ENCODE measurements around the gene IFIT3. TPM values are rescaled to one million over a fixed set of nuclear protein-coding genes. Genes with fewer than 3 reads are reported as not detected.

The IFIT3 gene
- total and polyA plus RNA-seq, 9 donors = 6.5 to 13.3 (median 9.7) TPM

GRCh38 chr10:89384474-89385340 is 56.9 kb downstream of the IFIT3 start:
- H3K9me3 ChIP-seq (replicated peaks; ENCODE audit: control insufficient read depth, low read depth, low read length) = no peaks in the 10 kb centered on the region
- DNase-seq = peak; percentile 64
- H3K27me3 ChIP-seq (ENCODE audit: control insufficient read depth, insufficient read depth, low read length) = no peaks in the 10 kb centered on the region
- H3K4me3 ChIP-seq (ENCODE audit: low read length) = no peak overlapping the region
- WGBS (ENCODE audit: insufficient coverage) = no CpG with 5 or more reads among the region's 4 CpGs
- H3K36me3 ChIP-seq (ENCODE audit: control insufficient read depth, insufficient read depth, low read length) = no peaks in the 10 kb centered on the region
- no peak overlapping the region for H3K27ac ChIP-seq (ENCODE audit: low read length)
- H3K4me1 ChIP-seq (ENCODE audit: control insufficient read depth, insufficient read depth, low read length) = no peaks in the 10 kb centered on the region

- DNase-seq = peak; percentile 87
- no peaks in the 10 kb centered on the region for H3K36me3 ChIP-seq (ENCODE audit: control insufficient read depth, insufficient read depth, low read length)
- no peaks in the 10 kb centered on the region for H3K27me3 ChIP-seq (ENCODE audit: control insufficient read depth, insufficient read depth, low read length)
- H3K27ac ChIP-seq (ENCODE audit: low read length) = peak overlapping the region; percentile 43
- H3K4me3 ChIP-seq (ENCODE audit: low read length) = no peak overlapping the region
- WGBS (ENCODE audit: insufficient coverage) = no CpG with 5 or more reads among the region's 2 CpGs
- H3K9me3 ChIP-seq (replicated peaks; ENCODE audit: control insufficient read depth, low read depth, low read length) = no peaks in the 10 kb centered on the region
- peaks cover 17% of the 10 kb centered on the region for H3K4me1 ChIP-seq (ENCODE audit: control insufficient read depth, insufficient read depth, low read length)
These were observed 61.0 kb downstream of the IFIT3 start for GRCh38 chr10:89388806-89389205.

GRCh38 chr10:89389254-89389653 is 61.5 kb downstream of the IFIT3 start:
- Histone ChIP-seq H3K9me3 (replicated peaks; ENCODE audit: control insufficient read depth, low read depth, low read length) (no peaks in the 10 kb centered on the region), H3K36me3 (ENCODE audit: control insufficient read depth, insufficient read depth, low read length) (no peaks in the 10 kb centered on the region), H3K27ac (ENCODE audit: low read length) (no peak overlapping the region), H3K4me1 (ENCODE audit: control insufficient read depth, insufficient read depth, low read length) (peaks cover 17% of the 10 kb centered on the region), H3K27me3 (ENCODE audit: control insufficient read depth, insufficient read depth, low read length) (no peaks in the 10 kb centered on the region), H3K4me3 (ENCODE audit: low read length) (no peak overlapping the region)
- WGBS (ENCODE audit: insufficient coverage) = no CpG with 5 or more reads among the region's 1 CpG
- peak; percentile 80 for DNase-seq

Other genes starting within 250 kb of the IFIT3 start
- gene CH25H, start 120.7 kb upstream of the IFIT3 start, total RNA-seq = 0.22 TPM
- 1 to 10 TPM in 1 of 8 donors, under 1 TPM in 7; 0.33 to 2.8 (median 0.46) TPM for gene CH25H, start 120.7 kb upstream of the IFIT3 start, polyA plus RNA-seq (ENCODE audit: insufficient read depth in 1 of 8, insufficient read length in 8 of 8, low replicate concordance in 1 of 8)
- 30.1 TPM for gene LIPA, start 76.2 kb upstream of the IFIT3 start, total RNA-seq
- gene LIPA, start 76.2 kb upstream of the IFIT3 start, polyA plus RNA-seq (ENCODE audit: insufficient read depth in 1 of 8, insufficient read length in 8 of 8, low replicate concordance in 1 of 8) = 10 to 100 TPM; 26.8 to 51.3 (median 38.4) TPM
- 6.4 TPM for gene IFIT2, start 26.0 kb upstream of the IFIT3 start, total RNA-seq
- 1 to 10 TPM; 5.0 to 9.6 (median 7.5) TPM for gene IFIT2, start 26.0 kb upstream of the IFIT3 start, polyA plus RNA-seq (ENCODE audit: insufficient read depth in 1 of 8, insufficient read length in 8 of 8, low replicate concordance in 1 of 8)
- gene IFIT1B, start 50.1 kb downstream of the IFIT3 start, total RNA-seq = 1.1 TPM
- gene IFIT1B, start 50.1 kb downstream of the IFIT3 start, polyA plus RNA-seq (ENCODE audit: insufficient read depth in 1 of 8, insufficient read length in 8 of 8, low replicate concordance in 1 of 8) = under 1 TPM; 0.06 to 0.77 (median 0.32) TPM
- gene IFIT1, start 64.6 kb downstream of the IFIT3 start, total RNA-seq = 58.4 TPM
- gene IFIT1, start 64.6 kb downstream of the IFIT3 start, polyA plus RNA-seq (ENCODE audit: insufficient read depth in 1 of 8, insufficient read length in 8 of 8, low replicate concordance in 1 of 8) = 10 to 100 TPM; 35.0 to 83.9 (median 52.5) TPM
- 12.2 TPM for gene IFIT5, start 86.6 kb downstream of the IFIT3 start, total RNA-seq
- gene IFIT5, start 86.6 kb downstream of the IFIT3 start, polyA plus RNA-seq (ENCODE audit: insufficient read depth in 1 of 8, insufficient read length in 8 of 8, low replicate concordance in 1 of 8) = 10 to 100 TPM in 5 of 8 donors, 1 to 10 TPM in 3; 7.7 to 13.7 (median 10.5) TPM
- 1.2 TPM for gene SLC16A12, start 207.6 kb downstream of the IFIT3 start, total RNA-seq
- gene SLC16A12, start 207.6 kb downstream of the IFIT3 start, polyA plus RNA-seq (ENCODE audit: insufficient read depth in 1 of 8, insufficient read length in 8 of 8, low replicate concordance in 1 of 8) = 1 to 10 TPM in 7 of 8 donors, under 1 TPM in 1; 0.67 to 2.3 (median 1.6) TPM